Fibroblast of lung (primary cell): ENCODE measurements around the gene CELSR3. TPM values are rescaled to one million over a fixed set of nuclear protein-coding genes. Genes with fewer than 3 reads are reported as not detected.

Experiments
- DNase-seq, 2 donors: peaks; one replicate each; pipeline versions ENCODE4 v3.0.0 to v3.0.0-alpha.2; 2010; ENCODE audit warnings: low read depth in 2 of 2
- H2AFZ ChIP-seq: 2 replicates; pipeline ENCODE4 v1.5.1; 2012; ENCODE audit warnings: low read length, control low read depth, inconsistent platforms
- H3K27ac ChIP-seq: 2 replicates; pipeline ENCODE4 v1.5.1; 2011; ENCODE audit warnings: low read length, control low read depth; ENCODE audit not compliant: insufficient read depth
- H3K27me3 ChIP-seq: 2 replicates; pipeline ENCODE4 v1.5.1; 2011; ENCODE audit warnings: mild to moderate bottlenecking, low read length; ENCODE audit not compliant: control insufficient read depth, insufficient read depth
- H3K36me3 ChIP-seq: 2 replicates; pipeline ENCODE4 v1.5.1; 2011; ENCODE audit warnings: low read length; ENCODE audit not compliant: control insufficient read depth, insufficient read depth
- H3K4me1 ChIP-seq: 2 replicates; pipeline ENCODE4 v1.5.1; 2011; ENCODE audit warnings: low read length; ENCODE audit not compliant: control insufficient read depth, insufficient read depth; ENCODE audit errors: extremely low read depth
- H3K4me2 ChIP-seq: 2 replicates; pipeline ENCODE4 v1.5.1; 2011; ENCODE audit warnings: low read length, control low read depth; ENCODE audit not compliant: insufficient read depth; ENCODE audit errors: extremely low read depth
- H3K4me3 ChIP-seq, 4 experiments: fragments of 200-600 bp in 1 of 4; sonication (generic) in 1 of 4; replicated peaks in 1 of 4; 2 replicates each; pipeline ENCODE4 v1.5.1; 2011 to 2016; ENCODE audit warnings: low read length in 4 of 4, low read depth in 3 of 4, mild to moderate bottlenecking in 3 of 4, control low read depth in 2 of 4, inconsistent platforms in 1 of 4, mixed read lengths in 1 of 4; ENCODE audit not compliant: insufficient read depth in 1 of 4; ENCODE audit errors: control extremely low read depth in 1 of 4
- H3K79me2 ChIP-seq: 2 replicates; pipeline ENCODE4 v1.5.1; 2012; ENCODE audit warnings: mild to moderate bottlenecking, low read length, inconsistent platforms; ENCODE audit not compliant: control insufficient read depth, insufficient read depth
- H3K9ac ChIP-seq: 2 replicates; pipeline ENCODE4 v1.5.1; 2011; ENCODE audit warnings: mild to moderate bottlenecking, low read length, control low read depth; ENCODE audit not compliant: insufficient read depth
- H3K9me3 ChIP-seq: 2 replicates; pipeline ENCODE4 v1.5.1; 2012; ENCODE audit warnings: low read depth, low read length; ENCODE audit not compliant: control insufficient read depth, insufficient read depth
- H4K20me1 ChIP-seq: 2 replicates; pipeline ENCODE4 v1.5.1; 2011; ENCODE audit warnings: low read length; ENCODE audit not compliant: control insufficient read depth, insufficient read depth; ENCODE audit errors: extremely low read depth
- EZH2 ChIP-seq: IDR thresholded peaks from 2 replicates; pipeline ENCODE4 v1.5.1; 2012; ENCODE audit warnings: low read length, control low read depth, mild to moderate bottlenecking; ENCODE audit errors: missing control alignments
- polyA plus RNA-seq, 2 donors: library from polyadenylated mRNA; depleted of rRNA in 1 of 2; stranded (reverse) in 1 of 2; unstranded in 1 of 2; fragments of >200 nt; gene quantifications; 2 replicates each; pipeline ENCODE4 v1.2.1, GENCODE V29; 2011 to 2012; ENCODE audit warnings: missing spikeins in 1 of 2
- total RNA-seq: library from RNA; depleted of rRNA; stranded (reverse); fragments of >200 nt; gene quantifications from 2 replicates; pipeline ENCODE4 v1.2.1, GENCODE V29; 2014
- TF ChIP-seq, protein P1 (sequence below), 2 donors: IDR thresholded peaks in 1 of 2; conservative IDR thresholded peaks in 1 of 2; 1 replicate in 1 of 2; 2 replicates in 1 of 2; pipeline ENCODE4 v1.5.1; 2011 to 2012; ENCODE audit warnings: low read length in 2 of 2, control low read depth in 1 of 2, inconsistent platforms in 1 of 2, low read depth in 1 of 2, mild to moderate bottlenecking in 1 of 2

Gene CELSR3
- total and polyA plus RNA-seq, 2 donors (not counting 1 experiment from before 2014, with no cell fraction given), result 0.44 to 2.1 TPM

DNA sequence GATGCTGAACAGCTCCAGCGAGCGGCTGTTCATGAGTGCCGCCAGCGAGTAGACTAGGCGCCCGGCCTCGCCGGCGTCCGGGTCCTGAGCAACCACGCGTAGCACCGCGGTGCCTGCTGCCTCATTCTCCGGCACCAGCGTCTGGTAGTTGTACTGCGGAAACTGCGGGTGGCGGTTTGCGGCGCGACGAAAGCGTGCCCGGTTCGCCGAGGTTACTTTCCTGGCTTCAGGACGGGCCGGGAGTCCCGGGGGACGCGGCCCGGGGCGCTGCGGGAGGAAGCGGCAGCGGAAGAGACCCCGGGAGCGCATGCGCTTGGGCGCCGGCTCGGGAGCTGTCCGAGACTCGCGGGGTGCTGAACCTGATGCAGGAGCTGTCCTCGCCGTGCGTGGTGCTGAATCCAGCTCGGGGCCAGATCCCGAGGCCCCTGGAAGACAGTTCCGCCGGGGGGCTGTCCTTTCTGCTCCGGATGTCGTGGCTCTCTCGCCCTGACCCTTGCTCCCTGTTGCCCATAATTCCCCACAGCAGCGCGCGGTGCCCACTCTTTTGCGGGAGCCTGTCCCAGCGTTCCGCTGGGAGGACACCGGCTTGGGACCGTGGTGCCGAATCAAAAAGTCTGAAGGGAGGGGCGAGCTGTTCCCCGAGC is 1.1 kb downstream of the CELSR3 start:
- Histone ChIP-seq H3K36me3 (no peaks in the 10 kb centered on the region), H3K4me3 (peak overlapping the region; percentile 30 to 56 (median 38)), H3K4me2 (peak overlapping the region; percentile 84), H3K79me2 (no peaks in the 10 kb centered on the region), H2AFZ (no peak overlapping the region), H3K27ac (no peak overlapping the region), H3K4me1 (peaks cover 7% of the 10 kb centered on the region), H3K27me3 (peaks cover 5% of the 10 kb centered on the region), H3K9ac (no peak overlapping the region), H4K20me1 (no peaks in the 10 kb centered on the region), H3K9me3 (no peaks in the 10 kb centered on the region)
- TF ChIP-seq, protein P1, sequence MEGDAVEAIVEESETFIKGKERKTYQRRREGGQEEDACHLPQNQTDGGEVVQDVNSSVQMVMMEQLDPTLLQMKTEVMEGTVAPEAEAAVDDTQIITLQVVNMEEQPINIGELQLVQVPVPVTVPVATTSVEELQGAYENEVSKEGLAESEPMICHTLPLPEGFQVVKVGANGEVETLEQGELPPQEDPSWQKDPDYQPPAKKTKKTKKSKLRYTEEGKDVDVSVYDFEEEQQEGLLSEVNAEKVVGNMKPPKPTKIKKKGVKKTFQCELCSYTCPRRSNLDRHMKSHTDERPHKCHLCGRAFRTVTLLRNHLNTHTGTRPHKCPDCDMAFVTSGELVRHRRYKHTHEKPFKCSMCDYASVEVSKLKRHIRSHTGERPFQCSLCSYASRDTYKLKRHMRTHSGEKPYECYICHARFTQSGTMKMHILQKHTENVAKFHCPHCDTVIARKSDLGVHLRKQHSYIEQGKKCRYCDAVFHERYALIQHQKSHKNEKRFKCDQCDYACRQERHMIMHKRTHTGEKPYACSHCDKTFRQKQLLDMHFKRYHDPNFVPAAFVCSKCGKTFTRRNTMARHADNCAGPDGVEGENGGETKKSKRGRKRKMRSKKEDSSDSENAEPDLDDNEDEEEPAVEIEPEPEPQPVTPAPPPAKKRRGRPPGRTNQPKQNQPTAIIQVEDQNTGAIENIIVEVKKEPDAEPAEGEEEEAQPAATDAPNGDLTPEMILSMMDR (conservative IDR thresholded peaks at IDR 0.05 in 1 of 2, IDR thresholded peaks at IDR 0.05 in 1 of 2; ENCODE audit: low read depth in 1 of 2, low read length in 2 of 2), result no peak
- peak; percentile 43 to 49 for DNase-seq

DNA sequence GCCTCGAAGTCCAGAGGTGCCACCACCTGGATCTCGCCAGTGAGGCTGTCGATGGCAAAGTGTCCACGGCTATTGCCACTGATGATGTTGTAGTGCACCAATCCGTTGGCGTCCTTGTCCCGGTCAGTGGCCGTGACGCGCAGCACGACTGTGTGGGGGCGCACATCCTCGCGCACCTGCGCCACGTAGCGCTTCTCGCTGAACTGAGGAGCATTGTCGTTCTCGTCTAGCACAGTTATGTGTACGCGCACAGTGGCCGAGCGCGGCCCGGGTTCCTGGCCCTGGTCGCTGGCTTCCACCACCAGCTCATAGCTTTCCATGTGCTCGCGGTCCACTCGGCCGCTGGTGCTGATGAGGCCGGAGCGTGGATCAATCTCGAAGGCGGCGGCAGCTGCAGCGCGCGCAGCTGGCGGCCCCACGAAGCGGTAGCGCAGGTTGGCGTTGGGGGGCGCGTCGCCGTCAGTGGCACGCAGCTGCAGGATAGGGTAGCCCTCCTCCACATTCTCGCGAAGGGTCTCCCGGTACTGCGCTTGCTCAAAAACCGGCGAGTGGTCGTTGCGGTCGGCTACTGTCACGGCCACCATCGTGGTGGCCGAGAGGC is 1.8 kb downstream of the CELSR3 start:
- Histone ChIP-seq H3K27me3 (peaks cover 5% of the 10 kb centered on the region), H3K9ac (no peak overlapping the region), H3K9me3 (no peaks in the 10 kb centered on the region), H3K4me1 (peaks cover 7% of the 10 kb centered on the region), H3K4me3 (peak overlapping the region in 1 of 4 experiments; percentile 56), H3K4me2 (no peak overlapping the region), H2AFZ (no peak overlapping the region), H4K20me1 (no peaks in the 10 kb centered on the region), H3K27ac (no peak overlapping the region), H3K36me3 (no peaks in the 10 kb centered on the region), H3K79me2 (no peaks in the 10 kb centered on the region)
- DNase-seq, result no peak
- TF ChIP-seq, protein P1 (conservative IDR thresholded peaks at IDR 0.05 in 1 of 2, IDR thresholded peaks at IDR 0.05 in 1 of 2; ENCODE audit: low read depth in 1 of 2, low read length in 2 of 2), result no peak
- no peak for TF ChIP-seq EZH2

DNA sequence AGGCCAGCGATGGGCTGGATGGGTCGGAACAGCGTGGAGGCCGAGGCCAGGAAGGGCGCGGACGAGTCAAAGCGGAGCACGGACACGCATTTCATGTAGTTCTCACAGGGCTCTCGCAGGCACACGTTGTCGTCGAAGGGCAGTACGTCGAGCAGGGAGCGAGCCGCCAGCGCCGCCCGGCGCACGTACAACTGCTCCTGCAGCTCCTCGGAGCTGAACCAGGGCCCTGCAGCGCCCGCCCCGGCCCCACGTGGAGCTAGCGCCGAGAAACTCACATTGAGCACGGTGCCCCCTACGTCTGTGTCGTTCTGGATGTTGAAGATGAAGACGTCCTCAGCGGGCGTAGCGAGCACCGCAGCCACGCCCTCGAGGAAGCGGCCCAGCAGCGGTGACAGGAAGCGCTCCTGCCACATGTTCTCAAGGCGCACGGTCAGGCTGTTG is 5.8 kb downstream of the CELSR3 start:
- H3K36me3 ChIP-seq, result no peaks in the 10 kb centered on the region
- H3K27me3 ChIP-seq, result peaks cover 5% of the 10 kb centered on the region
- H3K4me2 ChIP-seq, result peak overlapping the region; percentile 52
- no peaks in the 10 kb centered on the region for H3K9me3 ChIP-seq
- H3K27ac ChIP-seq, result no peak overlapping the region
- TF ChIP-seq EZH2, result no peak
- TF ChIP-seq, protein P1 (conservative IDR thresholded peaks at IDR 0.05 in 1 of 2, IDR thresholded peaks at IDR 0.05 in 1 of 2; ENCODE audit: low read depth in 1 of 2, low read length in 2 of 2), result no peak
- DNase-seq, result no peak
- H3K4me3 ChIP-seq, result peak overlapping the region in 1 of 4 experiments; percentile 49
- peak overlapping the region; percentile 10 for H2AFZ ChIP-seq
- H3K79me2 ChIP-seq, result no peaks in the 10 kb centered on the region
- no peak overlapping the region for H3K9ac ChIP-seq
- no peaks in the 10 kb centered on the region for H4K20me1 ChIP-seq
- H3K4me1 ChIP-seq, result no peaks in the 10 kb centered on the region
